H1 (cell line): ENCODE data around the gene UNC5B. TPM values are rescaled to one million over a fixed set of nuclear protein-coding genes. Genes with fewer than 3 reads are reported as not detected.

ENCODE experiments used
- CTCF ChIA-PET: fragments of 300-600 bp; sonication (Branson Sonifier 250); formaldehyde crosslinking; loops from one replicate; lab custom pipeline; 2021; ENCODE audit not compliant: partially characterized antibody; lab: Charles Lee
- POLR2A ChIA-PET: fragments of 300-600 bp; sonication (Branson Sonifier 250); formaldehyde crosslinking; loops from one replicate; lab custom pipeline; 2021; ENCODE audit warnings: inconsistent platforms; ENCODE audit not compliant: partially characterized antibody; lab: Charles Lee
- DNase-seq, 2 experiments: peaks; one replicate each; pipeline versions ENCODE4 v3.0.0 to v3.0.0-alpha.2; 2010 to 2022; ENCODE audit warnings: low spot score in 2 of 2, low read depth in 1 of 2, mixed read lengths in 1 of 2
- FAIRE-seq: peaks from 2 replicates; lab custom pipeline; 2011; peaks lifted over from hg19 to GRCh38; lab: Jason Lieb, UNC
- H2AFZ ChIP-seq: 2 replicates; pipeline ENCODE4 v1.8.1; 2012; ENCODE audit warnings: low read length, inconsistent platforms
- H2AK5ac ChIP-seq: 2 replicates; pipeline ENCODE4 v1.6.1; 2013; ENCODE audit warnings: low read depth, low read length
- H2BK120ac ChIP-seq: replicated peaks from 2 replicates; pipeline ENCODE3; 2013; ENCODE audit warnings: low read depth, low read length, inconsistent platforms
- H2BK12ac ChIP-seq: 2 replicates; pipeline ENCODE4 v1.6.1; 2013; ENCODE audit warnings: low read depth, low read length
- H2BK15ac ChIP-seq: 2 replicates; pipeline ENCODE4 v1.6.1; 2013; ENCODE audit warnings: low read length
- H2BK20ac ChIP-seq: 2 replicates; pipeline ENCODE4 v1.6.1; 2013; ENCODE audit warnings: low read length
- H2BK5ac ChIP-seq: 2 replicates; pipeline ENCODE4 v1.6.1; 2013; ENCODE audit warnings: low read depth, low read length
- H3K14ac ChIP-seq: 2 replicates; pipeline ENCODE4 v1.6.1; 2013; ENCODE audit warnings: inconsistent platforms; ENCODE audit not compliant: insufficient read length
- H3K18ac ChIP-seq: 2 replicates; pipeline ENCODE4 v1.6.1; 2013; ENCODE audit warnings: low read length; ENCODE audit errors: extremely low read depth
- H3K23ac ChIP-seq: 2 replicates; pipeline ENCODE4 v1.6.1; 2013; ENCODE audit warnings: inconsistent platforms; ENCODE audit not compliant: insufficient read length
- H3K23me2 ChIP-seq: 2 replicates; pipeline ENCODE4 v1.6.1; 2013; ENCODE audit warnings: low read depth, low read length
- H3K27ac ChIP-seq: 2 replicates; pipeline ENCODE4 v1.6.1; 2011; ENCODE audit warnings: low read depth, low read length, inconsistent platforms
- H3K27me3 ChIP-seq, 4 experiments: replicated peaks in 1 of 4; 1 replicate in 1 of 4; 2 replicates in 3 of 4; pipeline versions ENCODE4 v1.6.1 to v1.8.1; 2011 to 2013; ENCODE audit warnings: low read length in 3 of 4, mild to moderate bottlenecking in 3 of 4, inconsistent platforms in 2 of 4, mixed read lengths in 2 of 4, moderate library complexity in 1 of 4; ENCODE audit not compliant: control insufficient read depth in 3 of 4, insufficient read depth in 3 of 4; ENCODE audit errors: extremely low read depth in 1 of 4
- H3K36me3 ChIP-seq, 4 experiments: 2 replicates each; pipeline versions ENCODE4 v1.6.1 to v1.8.1; 2011 to 2013; ENCODE audit warnings: mild to moderate bottlenecking in 4 of 4, low read length in 3 of 4, moderate library complexity in 2 of 4, control low read depth in 1 of 4, inconsistent platforms in 1 of 4; ENCODE audit not compliant: insufficient read depth in 4 of 4, control insufficient read depth in 2 of 4
- H3K4ac ChIP-seq: replicated peaks from 2 replicates; pipeline ENCODE3; 2013; ENCODE audit warnings: low read length, low read depth, mixed read lengths, inconsistent platforms; ENCODE audit not compliant: insufficient read length
- H3K4me1 ChIP-seq, 4 experiments: replicated peaks in 1 of 4; 1 replicate in 1 of 4; 2 replicates in 3 of 4; pipeline versions ENCODE4 v1.6.1 to v1.8.1; 2011 to 2013; ENCODE audit warnings: low read length in 3 of 4, inconsistent platforms in 2 of 4, mixed read lengths in 1 of 4; ENCODE audit not compliant: insufficient read depth in 4 of 4, control insufficient read depth in 3 of 4
- H3K4me2 ChIP-seq, 2 experiments: 2 replicates each; pipeline versions ENCODE4 v1.6.1 to v1.8.1; 2011 to 2013; ENCODE audit warnings: low read depth in 2 of 2, low read length in 2 of 2, control low read depth in 1 of 2, inconsistent platforms in 1 of 2, mild to moderate bottlenecking in 1 of 2; ENCODE audit not compliant: insufficient read depth in 1 of 2
- H3K4me3 ChIP-seq, 4 experiments: fragments of 200-600, 300-600 bp in 1 of 4; sonication (generic), shearing (Covaris generic), sonication (Bioruptor Twin) in 1 of 4; 2 replicates each; pipeline versions ENCODE4 v1.5.1 to v1.8.1; 2011 to 2016; ENCODE audit warnings: low read length in 4 of 4, low read depth in 3 of 4, control low read depth in 2 of 4, inconsistent platforms in 2 of 4, mild to moderate bottlenecking in 2 of 4, mixed read lengths in 1 of 4, moderate library complexity in 1 of 4; ENCODE audit not compliant: insufficient read depth in 2 of 4; ENCODE audit errors: extremely low read depth in 1 of 4
- H3K56ac ChIP-seq: replicated peaks from 2 replicates; pipeline ENCODE3; 2013; ENCODE audit warnings: low read depth, mild to moderate bottlenecking, mixed read lengths, low read length, inconsistent platforms; ENCODE audit not compliant: insufficient read length
- H3K79me1 ChIP-seq: 2 replicates; pipeline ENCODE4 v1.6.1; 2013; ENCODE audit warnings: low read depth, low read length, control low read depth
- H3K79me2 ChIP-seq, 2 experiments: 2 replicates each; pipeline versions ENCODE4 v1.6.1 to v1.8.1; 2012 to 2013; ENCODE audit warnings: low read length in 2 of 2, mild to moderate bottlenecking in 2 of 2, inconsistent platforms in 1 of 2; ENCODE audit not compliant: insufficient read depth in 2 of 2, control insufficient read depth in 1 of 2
- H3K9ac ChIP-seq, 4 experiments: replicated peaks in 1 of 4; 1 replicate in 1 of 4; 2 replicates in 3 of 4; pipeline versions ENCODE4 v1.6.1 to v1.8.1; 2011 to 2013; ENCODE audit warnings: low read depth in 3 of 4, low read length in 3 of 4, control low read depth in 2 of 4, mild to moderate bottlenecking in 2 of 4, moderate library complexity in 2 of 4, inconsistent platforms in 1 of 4; ENCODE audit errors: extremely low read depth in 1 of 4
- H3K9me3 ChIP-seq, 2 experiments: 2 replicates each; pipeline versions ENCODE4 v1.6.1 to v1.8.1; 2012 to 2013; ENCODE audit warnings: mild to moderate bottlenecking in 2 of 2, moderate library complexity in 2 of 2, control low read depth in 1 of 2, inconsistent platforms in 1 of 2, low read depth in 1 of 2, low read length in 1 of 2, mixed read lengths in 1 of 2; ENCODE audit not compliant: insufficient read depth in 2 of 2
- H4K20me1 ChIP-seq, 2 experiments: replicated peaks in 1 of 2; 2 replicates each; pipeline versions ENCODE3 to v1.8.1; 2011 to 2013; ENCODE audit warnings: inconsistent platforms in 2 of 2, low read length in 2 of 2, mild to moderate bottlenecking in 1 of 2; ENCODE audit not compliant: insufficient read depth in 2 of 2, control insufficient read depth in 1 of 2
- H4K5ac ChIP-seq: 2 replicates; pipeline ENCODE4 v1.6.1; 2013; ENCODE audit warnings: low read length, low read depth, mixed read lengths, inconsistent platforms; ENCODE audit not compliant: insufficient read length
- H4K8ac ChIP-seq: 2 replicates; pipeline ENCODE4 v1.8.0; 2013; ENCODE audit warnings: mild to moderate bottlenecking, moderate library complexity, low read length, inconsistent platforms; ENCODE audit not compliant: insufficient read depth; ENCODE audit errors: extremely low read depth
- H4K91ac ChIP-seq: replicated peaks from 2 replicates; pipeline ENCODE3; 2013; ENCODE audit warnings: low read length, mixed read lengths, inconsistent platforms; ENCODE audit not compliant: insufficient read length
- ZNF274 ChIP-seq: IDR thresholded peaks from 2 replicates; pipeline ENCODE4 v1.7.0; 2012; ENCODE audit warnings: low read length, borderline replicate concordance; ENCODE audit errors: extremely low read depth
- WGBS, 2 experiments: shearing (Covaris generic) in 1 of 2; methylation state at CpG; one replicate each; pipeline versions ENCODE4 v1.1.6 to v1.1.7; 2013 to 2015; ENCODE audit warnings: low lambda C conversion rate in 2 of 2, mixed read lengths in 2 of 2, inconsistent platforms in 1 of 2, low coverage in 1 of 2, missing lambda C conversion rate in 1 of 2; ENCODE audit not compliant: insufficient replicate concordance in 2 of 2, insufficient coverage in 1 of 2, insufficient read length in 1 of 2; ENCODE audit errors: extremely low coverage in 1 of 2, missing lambda C conversion rate in 1 of 2; 5-methylcytosine and 5-hydroxymethylcytosine counted together
- polyA plus RNA-seq, 7 experiments: library from polyadenylated mRNA; depleted of rRNA in 3 of 7; stranded (reverse) in 5 of 7; unstranded in 2 of 7; fragments of >200 nt in 5 of 7; fragments of 200-250 nt in 2 of 7; gene quantifications; 1 replicate in 5 of 7; 2 replicates in 1 of 7; 4 replicates in 1 of 7; pipeline versions ENCODE4 v1.2.1 to v1.2.3, GENCODE V29; 2011 to 2013; ENCODE audit warnings: missing spikeins in 2 of 7, mixed read lengths in 2 of 7
- total RNA-seq: library from RNA; stranded (reverse); fragmentation: NEBNext Ultra II Directional; extraction: Animal tissue kit (Norgen Biotek cat#: 25700); gene quantifications from 2 replicates; pipeline ENCODE4 v1.2.1, GENCODE V29; 2021

Gene UNC5B
- total and polyA plus RNA-seq, 2 of the 8 experiments (the other 6 are each of a cell fraction or from before 2014, with no cell fraction given), result 27.9 to 31.8 TPM

- Histone ChIP-seq H3K56ac (no peak overlapping the region), H3K23ac (no peak overlapping the region), H3K4ac (no peak overlapping the region), H3K4me2 (no peak overlapping the region), H3K79me2 (no peaks in the 10 kb centered on the region), H3K23me2 (no peaks in the 10 kb centered on the region), H3K14ac (no peak overlapping the region), H3K27me3 (no peaks in the 10 kb centered on the region), H3K27ac (no peak overlapping the region), H3K9ac (no peak overlapping the region), H3K18ac (peak overlapping the region; percentile 51; the same call in 1 of the 2 replicates), H3K9me3 (no peaks in the 10 kb centered on the region), H4K91ac (no peak overlapping the region), H2AK5ac (no peak overlapping the region), H2AFZ (no peak overlapping the region), H3K36me3 (peaks cover 0 to 3% (median 0%) of the 10 kb centered on the region in 4 experiments; a peak in 1 of 8 replicates), H3K79me1 (no peaks in the 10 kb centered on the region), H2BK120ac (no peak overlapping the region), H2BK20ac (no peak overlapping the region), H3K4me3 (no peak overlapping the region), H2BK5ac (0 out of 2 replicates have a peak overlapping the region, but pooled peaks have one; percentile 23), H2BK12ac (0 out of 2 replicates have a peak overlapping the region, but pooled peaks have one; percentile 43), H4K5ac (no peak overlapping the region), H3K4me1 (peaks cover 0 to 18% (median 11%) of the 10 kb centered on the region in 4 experiments; a peak in 6 of 7 replicates), H2BK15ac (peak overlapping the region; percentile 61; the same call in 1 of the 2 replicates), H4K8ac (peak overlapping the region; percentile 15; the same call in 1 of the 2 replicates), H4K20me1 (no peaks in the 10 kb centered on the region)
- WGBS, 2 experiments, result 78% methylated on average over 13 of the region's 13 CpGs; no CpG with 5 or more reads in 1 of the 2 experiments
- DNase-seq (peak in 1 of 2 experiments; percentile 49), FAIRE-seq (no peak)
- ChIA-PET POLR2A (interaction anchor here (1.0 to 1.6 kb wide), 4 partner anchors 10 to 286 kb away, joined by 3 to 5 read pairs (median 4); no protein-coding TSS in a partner anchor), CTCF (interaction anchor here (0.6 to 3.8 kb wide), 15 partner anchors 8 to 460 kb away, joined by 3 to 19 read pairs (median 3); partner anchors contain the start of gene SLC29A3)
- TF ChIP-seq ZNF274, result no peak
These were observed 124.9 kb downstream of the UNC5B start for GRCh38 chr10:71337219-71337701.
